Measurements from ENCODE around the gene NUP107.

Gene NUP107

DNA sequence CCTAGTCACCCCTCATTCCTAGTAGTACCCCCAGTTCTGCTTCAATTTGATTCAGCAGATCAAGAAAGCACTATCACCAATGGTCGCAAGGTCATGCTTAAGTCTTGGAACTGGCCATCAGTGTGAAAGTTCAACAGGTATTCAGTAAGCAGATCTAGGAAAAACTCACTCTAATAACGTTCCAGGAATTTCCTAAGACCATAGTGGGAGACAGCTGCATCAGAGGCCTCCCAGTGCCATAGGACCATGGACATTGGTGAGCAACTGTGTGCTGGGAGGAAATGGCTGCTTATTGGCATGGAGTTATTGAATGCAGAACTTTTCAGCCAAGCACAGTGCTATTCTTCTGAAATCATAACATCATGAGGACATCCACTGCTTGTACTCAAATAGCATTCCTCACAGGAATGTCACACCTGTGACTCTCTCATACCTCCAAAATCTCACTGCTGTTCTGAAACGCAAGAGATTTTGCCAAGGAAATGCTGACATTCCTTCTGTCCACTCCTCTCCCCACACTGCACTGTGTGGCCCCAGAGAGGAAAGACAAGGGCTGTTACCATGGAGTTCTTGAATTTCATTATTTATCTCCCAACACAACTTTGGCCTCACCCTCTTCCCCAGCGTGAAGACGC is 90.3 kb downstream of the NUP107 start:
- no peak for DNase-seq

DNA sequence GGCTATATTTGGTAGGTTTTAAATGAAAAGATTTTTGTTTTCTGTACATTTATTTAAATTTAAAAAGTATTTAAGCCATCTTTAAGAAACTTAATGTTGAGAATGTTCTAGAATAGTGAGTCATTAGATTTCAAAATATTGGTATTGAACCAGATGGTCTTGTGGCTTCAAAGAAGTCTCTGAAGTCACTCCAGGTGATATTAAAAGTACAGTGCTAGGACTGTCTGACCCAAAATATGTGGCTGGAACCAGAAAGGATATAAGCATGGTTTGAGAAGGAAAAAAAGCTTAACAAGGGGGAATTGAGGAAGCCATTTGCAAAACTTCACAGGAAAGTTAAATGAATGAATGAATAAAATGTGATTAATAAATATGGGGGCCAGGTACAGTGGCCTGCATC is 92.5 kb downstream of the NUP107 start:
- DNase-seq: no peak

DNA sequence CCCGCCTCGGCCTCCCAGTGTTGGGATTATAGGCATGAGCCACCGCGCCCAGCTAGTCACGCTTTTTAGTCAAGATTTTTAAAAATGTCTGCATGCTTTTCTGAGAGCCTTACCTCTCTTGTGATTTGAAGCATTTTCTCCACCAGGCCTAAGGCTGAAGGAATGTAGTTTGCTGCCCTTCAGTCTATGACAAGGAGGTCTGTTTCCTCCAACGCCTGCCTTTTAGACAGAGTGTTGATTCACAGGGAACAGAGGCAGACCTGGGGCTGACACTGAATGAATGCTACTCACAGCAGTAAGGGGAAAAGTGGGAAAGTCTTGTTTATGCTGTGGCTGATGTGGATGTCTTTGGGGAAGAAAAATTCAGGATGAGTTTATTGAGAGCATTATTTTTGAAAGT is 94.0 kb downstream of the NUP107 start:
- no peak for DNase-seq

DNA sequence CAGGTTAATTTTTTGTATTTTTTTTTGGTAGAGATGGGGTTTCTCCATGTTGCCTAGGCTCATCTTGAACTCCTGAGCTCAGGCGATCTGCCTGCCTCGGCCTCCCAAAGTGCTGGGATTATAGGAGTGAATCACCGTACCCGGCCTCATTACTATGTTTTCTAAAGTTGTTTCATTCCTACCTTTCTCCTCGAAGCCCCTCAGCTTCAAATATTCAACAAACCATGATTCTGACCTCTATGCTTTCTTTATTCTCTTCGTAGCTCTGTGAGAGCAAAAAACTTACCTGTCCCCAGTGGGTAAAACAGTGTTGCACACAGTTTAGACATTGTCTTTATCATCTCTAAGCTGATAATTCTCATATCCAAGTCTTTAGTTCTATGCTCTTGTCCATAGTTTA is 95.0 kb downstream of the NUP107 start:
- no peak for DNase-seq

DNA sequence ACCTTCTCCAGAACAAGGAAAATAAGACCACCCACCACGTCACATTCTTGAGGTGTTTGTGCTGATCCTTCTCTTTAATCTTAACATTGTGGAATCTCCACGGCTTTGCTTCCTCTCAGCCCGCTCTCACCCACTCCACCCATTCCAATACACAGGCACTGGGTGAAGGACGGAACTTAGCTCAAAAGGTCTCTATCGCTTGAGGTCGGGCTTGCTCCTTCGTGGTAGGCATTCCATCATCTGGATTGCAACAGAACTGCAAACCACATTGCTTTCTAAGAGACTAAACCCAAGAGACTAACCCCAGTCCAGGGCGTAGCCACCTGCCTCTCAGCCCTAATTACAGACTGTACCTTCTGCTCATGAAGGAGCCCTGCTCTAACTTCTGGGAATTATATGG is 97.2 kb downstream of the NUP107 start:
- no peak for DNase-seq

DNA sequence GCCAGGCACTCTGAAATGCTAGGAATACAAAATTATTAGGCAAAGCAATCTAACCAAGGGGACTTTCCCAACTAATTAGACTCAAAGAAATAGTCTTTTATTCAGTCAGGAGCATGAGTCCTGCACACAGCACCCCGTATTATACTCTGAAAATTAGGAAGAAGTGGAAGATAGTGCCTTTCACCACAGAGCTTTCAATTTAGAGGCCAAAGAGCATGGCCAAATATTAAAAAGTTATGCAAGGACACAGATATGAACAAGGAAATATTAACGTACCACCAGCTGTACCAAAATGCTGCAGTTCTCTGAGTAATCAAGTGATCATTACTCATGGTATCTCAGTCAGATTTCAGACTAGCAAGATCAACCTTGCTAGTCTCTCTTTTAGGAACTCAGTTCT is 98.6 kb downstream of the NUP107 start:
- DNase-seq: no peak

DNA sequence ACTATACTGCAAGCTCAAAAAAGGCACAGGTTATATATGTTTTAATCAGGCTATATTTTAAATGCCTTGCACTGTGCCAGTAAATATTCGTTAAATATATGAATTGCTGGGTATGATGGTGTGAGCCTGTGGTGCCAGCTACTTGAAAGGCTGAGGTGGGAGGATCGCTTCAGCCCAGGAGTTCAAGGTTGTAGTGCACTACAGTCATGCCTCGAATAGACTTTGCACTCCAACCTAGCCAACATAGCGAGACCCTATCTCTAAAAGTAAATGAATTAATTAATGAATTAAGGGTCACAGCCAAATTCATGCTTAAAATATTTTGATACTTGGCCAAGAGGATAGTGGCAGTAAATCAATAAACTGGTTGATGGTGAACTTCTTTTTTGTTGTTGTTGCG is 99.0 kb downstream of the NUP107 start:
- no peak for DNase-seq

DNA sequence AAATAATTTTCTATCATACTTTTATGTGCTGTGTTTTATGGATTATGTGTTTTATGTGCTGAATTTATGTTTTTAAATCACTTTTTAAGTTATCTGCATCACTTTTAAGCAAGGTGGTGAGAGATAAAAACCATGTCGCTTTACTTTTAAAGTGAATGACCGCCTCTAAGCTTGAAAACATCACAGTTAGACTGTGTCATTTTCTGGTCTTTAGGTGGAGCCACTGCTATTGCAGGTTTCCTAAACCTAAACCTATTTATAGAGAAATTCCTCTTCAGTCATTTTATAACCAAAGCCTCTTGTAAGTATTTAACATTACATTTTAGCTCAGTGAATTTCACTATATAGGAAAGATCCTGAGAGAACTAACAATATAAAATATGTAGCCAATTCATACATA is 100.2 kb downstream of the NUP107 start:
- no peak for DNase-seq

DNA sequence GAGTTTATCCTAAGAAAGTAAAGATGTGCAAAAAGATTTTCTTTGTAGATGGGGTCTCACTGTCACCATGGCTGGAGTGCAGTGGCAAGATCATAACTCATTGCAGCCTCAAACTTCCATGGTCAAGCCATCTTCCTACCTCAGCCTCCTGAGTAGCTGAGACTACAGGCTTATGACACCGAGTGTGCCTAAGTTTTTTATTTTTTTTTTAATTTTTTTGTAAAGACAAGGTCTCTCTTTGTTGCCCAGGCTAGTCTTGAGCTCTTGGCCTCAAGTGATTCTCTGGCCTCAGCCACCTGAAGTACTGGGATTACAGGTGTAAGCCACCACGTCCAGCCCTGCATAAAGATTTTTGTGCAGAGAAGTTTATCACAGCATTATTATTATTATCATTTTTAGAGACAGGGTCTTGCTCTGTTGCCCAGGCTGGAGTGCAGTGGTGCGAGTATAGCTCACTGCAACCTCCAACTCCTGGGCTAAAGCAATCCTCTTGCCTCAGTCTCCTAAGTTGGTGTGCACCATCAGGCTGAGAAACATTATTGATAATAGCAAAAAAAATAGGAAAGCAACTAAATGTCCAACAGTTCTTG is 101.9 kb downstream of the NUP107 start:
- DNase-seq: no peak

DNA sequence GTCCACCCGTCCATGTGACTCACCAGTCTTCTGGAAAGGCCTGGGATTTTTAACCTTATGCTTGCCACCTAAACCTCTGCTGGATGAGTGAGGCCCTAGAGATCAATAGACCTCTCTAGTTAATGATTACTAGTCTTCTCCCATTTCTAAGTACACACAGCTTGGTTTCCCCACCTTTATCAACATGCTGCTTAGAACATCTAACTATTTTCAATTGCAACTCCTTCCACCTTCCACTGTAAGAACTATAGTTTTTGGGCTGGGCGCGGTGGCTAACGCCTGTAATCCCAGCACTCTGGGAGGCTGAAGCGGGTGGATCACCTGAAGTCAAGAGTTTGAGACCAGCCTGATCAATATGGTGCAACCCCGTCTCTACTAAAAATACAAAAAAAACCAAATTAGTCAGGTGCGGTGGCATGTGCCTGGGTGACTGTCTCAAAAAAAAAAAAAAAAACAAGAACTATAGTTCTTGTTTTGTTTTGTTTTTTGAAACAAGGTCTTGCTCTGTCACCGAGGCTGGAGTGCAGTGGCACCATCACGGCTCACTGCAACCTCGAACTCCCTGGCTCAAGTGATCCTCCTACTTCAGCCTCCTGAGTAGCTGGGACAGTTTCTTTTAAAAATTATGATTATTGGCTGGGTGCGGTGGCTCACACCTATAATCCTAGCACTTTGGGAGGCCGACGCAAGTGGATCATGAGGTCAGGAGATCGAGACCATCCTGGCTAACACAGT is 102.5 kb downstream of the NUP107 start:
- DNase-seq: no peak

DNA sequence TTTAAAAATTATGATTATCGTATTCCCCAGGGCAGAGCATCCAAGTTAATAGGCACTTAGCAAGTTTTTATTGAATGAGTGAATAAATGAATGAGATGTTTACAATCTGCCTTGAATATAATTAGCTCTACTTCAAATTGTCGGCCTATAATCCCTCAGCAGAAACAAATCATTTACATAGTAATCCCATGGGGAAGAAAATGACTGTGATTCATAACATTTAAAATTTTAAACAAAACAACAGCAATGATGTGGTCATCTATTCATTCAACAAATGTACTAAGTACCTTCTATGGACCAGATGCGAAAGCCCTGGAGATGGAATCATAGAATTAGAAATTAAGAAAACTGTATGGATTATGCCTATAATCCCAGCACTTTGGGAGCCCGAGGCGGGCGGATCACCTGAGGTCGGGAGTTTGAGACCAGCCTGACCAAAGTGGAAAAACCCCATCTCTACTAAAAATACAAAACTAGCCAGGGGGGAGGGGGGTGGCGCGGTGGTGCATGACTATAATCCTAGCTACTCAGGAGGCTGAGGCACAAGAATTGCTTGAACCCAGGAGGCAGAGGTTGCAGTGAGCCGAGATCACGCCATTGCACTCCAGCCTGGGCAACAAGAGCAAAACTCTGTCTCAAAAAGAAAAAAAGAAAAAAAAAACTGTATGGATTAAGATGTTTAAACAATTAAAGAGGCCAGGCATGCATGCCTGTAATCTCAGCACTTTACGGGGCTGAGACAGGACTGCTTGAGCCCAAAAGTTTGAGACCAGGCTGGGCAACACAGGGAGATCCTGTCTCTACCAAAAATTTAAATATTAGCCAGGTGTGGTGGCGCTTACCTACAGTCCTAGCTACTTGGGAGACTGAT is 103.5 kb downstream of the NUP107 start:
- DNase-seq: no peak

DNA sequence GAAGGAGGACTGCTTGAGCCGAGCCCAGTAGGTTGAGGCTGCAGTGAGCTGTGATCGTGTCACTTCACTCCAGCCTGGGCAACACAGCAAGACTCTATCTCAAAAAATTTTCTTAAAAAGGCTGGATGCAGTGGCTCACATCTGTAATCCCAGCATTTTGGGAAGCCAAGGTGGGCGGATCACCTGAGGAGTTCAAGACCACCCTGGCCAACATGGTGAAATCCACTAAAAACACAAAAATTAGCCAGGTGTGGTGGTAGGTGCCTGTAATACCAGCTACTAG is 104.1 kb downstream of the NUP107 start:
- DNase-seq: no peak

DNA sequence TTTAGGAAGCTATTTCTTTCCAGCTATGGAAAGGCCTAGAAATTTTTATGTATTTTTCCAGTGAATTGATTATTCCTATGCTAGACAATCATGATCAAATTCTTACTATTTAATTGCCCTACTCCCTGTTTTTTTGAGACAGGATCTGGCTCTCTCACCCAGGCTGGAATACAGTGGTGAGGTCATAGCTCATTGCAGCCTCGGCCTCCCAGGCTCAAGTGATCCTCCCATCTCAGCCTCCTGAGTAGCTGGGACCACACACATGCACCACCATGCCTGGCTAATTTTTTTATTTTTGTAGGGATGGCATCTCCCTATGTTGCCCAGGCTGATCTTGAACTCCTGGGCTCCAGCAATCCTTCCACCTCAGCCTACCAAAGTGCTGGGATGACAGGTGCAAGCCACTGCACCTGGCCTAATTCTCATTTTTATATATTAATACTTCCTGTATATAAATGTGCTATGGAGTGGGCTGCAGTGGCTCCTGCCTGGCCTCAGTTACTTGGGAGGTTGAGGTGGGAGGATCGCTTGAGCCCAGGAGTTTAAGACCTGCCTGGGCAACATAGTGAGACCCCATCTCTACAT is 105.2 kb downstream of the NUP107 start:
- no peak for DNase-seq

DNA sequence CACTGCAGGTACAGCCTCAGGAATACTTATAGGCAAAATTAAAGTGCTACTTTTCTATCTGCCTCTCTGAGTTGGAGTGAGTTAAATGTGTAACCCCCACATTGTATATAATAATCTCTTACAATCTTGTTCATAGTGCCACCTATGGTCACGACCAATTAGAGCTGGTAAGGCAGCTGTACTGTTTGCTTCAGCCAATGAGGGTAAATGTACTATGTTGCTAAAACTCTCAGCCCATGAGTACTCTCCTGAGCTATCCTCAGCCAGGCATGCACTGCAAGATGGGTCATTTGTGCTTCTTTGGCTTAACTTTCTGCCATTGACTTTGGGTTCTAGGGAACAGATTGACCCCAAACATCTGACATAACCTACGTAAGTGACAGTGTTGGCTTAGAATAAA is 106.2 kb downstream of the NUP107 start:
- no peak for DNase-seq

DNA sequence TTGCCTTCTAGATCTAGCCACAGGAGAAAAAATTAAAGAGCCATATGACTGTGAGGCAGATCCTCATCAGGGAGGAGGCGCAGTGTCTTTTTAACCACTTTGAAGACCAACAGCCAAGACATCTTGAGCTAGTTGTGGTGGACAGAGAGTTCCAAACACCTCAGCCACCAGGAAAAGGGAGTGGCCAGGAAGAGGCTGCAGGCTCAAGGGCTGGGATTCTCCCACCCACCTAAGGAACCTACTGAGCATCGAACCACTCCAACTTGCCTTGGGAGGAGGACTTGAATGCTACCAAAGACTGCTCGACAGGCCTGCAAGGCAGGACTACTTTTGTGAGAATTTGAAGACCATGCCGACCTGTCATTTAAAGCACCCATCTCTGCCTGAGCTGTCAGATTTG is 106.7 kb downstream of the NUP107 start:
- no peak for DNase-seq

DNA sequence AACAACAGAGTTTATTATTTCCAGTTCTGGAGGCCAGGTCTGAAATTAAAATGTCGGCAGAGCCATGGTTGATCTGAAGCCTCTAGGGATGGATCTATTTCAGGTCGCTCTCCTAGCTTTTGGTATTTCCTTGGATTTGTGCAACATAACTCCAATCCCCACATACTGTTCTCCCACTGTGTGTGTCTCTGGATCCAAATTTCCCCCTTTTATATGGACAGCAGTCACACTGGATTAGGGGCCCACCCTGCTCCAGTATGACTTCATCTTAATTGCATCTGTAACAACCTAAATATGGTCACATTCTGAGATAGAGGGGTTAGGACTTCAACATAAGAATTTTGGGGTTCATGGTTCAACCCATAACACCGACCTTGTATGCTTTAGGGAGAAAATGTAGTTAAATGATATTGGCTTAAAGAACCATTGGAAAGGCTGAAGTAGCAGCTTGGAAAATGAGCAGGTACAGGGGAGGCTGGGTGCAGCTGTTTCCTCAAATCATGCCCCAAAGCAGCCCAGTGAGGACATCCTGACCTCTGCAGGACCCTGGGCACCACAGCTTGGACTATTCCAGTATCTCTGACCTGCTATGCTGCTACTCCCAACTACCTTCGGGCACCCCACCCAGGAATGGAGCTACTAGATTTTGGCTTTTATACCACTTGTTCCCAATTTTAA is 107.3 kb downstream of the NUP107 start:
- DNase-seq: no peak

DNA sequence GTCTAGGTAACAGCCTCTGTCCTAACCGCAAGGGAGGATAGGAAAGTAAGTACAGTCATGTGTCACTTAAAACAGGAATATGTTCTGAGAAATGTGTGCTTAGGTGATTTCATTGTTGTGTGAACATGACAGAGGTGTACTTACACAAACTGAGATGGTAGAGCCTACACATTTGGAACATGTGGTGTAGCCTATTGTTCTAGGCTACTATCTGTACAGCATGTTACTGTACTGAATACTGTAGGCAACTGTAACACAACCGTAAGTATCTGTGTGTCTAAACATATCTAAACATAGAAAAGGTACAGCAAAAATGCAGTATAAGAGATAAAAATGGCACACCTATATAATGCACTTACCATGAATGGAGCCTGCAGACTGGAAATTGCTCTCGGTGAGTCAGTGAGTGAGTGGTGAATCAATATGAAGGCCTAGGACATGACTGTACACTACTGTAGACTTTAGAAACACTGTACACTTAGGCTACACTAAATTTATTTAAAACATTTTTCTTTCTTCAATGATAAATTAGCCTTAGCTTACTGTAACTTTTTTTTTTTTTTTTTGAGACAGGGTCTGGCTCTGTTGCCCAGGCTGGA is 108.0 kb downstream of the NUP107 start:
- no peak for DNase-seq
